Neural progenitor cell (in vitro differentiated cells): ENCODE results near the gene LRP1B. TPM values are rescaled to one million over a fixed set of nuclear protein-coding genes. Genes with fewer than 3 reads are reported as not detected.

ENCODE experiments used
- DNase-seq: peaks from one replicate; pipeline ENCODE4 v3.0.0-alpha.2; 2016; ENCODE audit warnings: low spot score
- H2AFZ ChIP-seq: fragments of 200-600 bp; sonication (generic); replicated peaks from 2 replicates; pipeline ENCODE4 v1.6.1; 2016; ENCODE audit warnings: antibody characterized with exemption
- H3F3A ChIP-seq: fragments of 200-600 bp; sonication (generic); 2 replicates; pipeline ENCODE4 v1.6.1; 2016; ENCODE audit warnings: antibody characterized with exemption, low read depth
- H3K27ac ChIP-seq: fragments of 200-600 bp; sonication (generic); 2 replicates; pipeline ENCODE4 v1.5.1; 2016; ENCODE audit warnings: mild to moderate bottlenecking
- H3K27me3 ChIP-seq: fragments of 200-600 bp; sonication (generic); 2 replicates; pipeline ENCODE4 v1.6.1; 2016; ENCODE audit warnings: mild to moderate bottlenecking, moderate library complexity
- H3K36me3 ChIP-seq: fragments of 200-600 bp; sonication (generic); 2 replicates; pipeline ENCODE4 v1.5.1; 2016
- H3K4me1 ChIP-seq: fragments of 200-600 bp; sonication (generic); 2 replicates; pipeline ENCODE4 v1.6.1; 2016; ENCODE audit warnings: mixed run types
- H3K4me2 ChIP-seq: fragments of 200-600 bp; sonication (generic); 2 replicates; pipeline ENCODE4 v1.6.1; 2016
- H3K4me3 ChIP-seq: fragments of 200-600 bp; sonication (generic); 2 replicates; pipeline ENCODE4 v1.5.1; 2016
- H3K79me2 ChIP-seq: fragments of 200-600 bp; sonication (generic); 2 replicates; pipeline ENCODE4 v1.6.1; 2016; ENCODE audit warnings: low read depth
- H3K9ac ChIP-seq: fragments of 200-600 bp; sonication (generic); 2 replicates; pipeline ENCODE4 v1.6.1; 2016
- H3K9me3 ChIP-seq: fragments of 200-600 bp; sonication (generic); 2 replicates; pipeline ENCODE4 v1.5.1; 2016; ENCODE audit warnings: low read depth
- H4K20me1 ChIP-seq: fragments of 200-600 bp; sonication (generic); 2 replicates; pipeline ENCODE4 v1.6.1; 2016; ENCODE audit warnings: low read depth
- H3K27ac Mint-ChIP-seq: 3 replicates; pipeline ENCODE4 v1.8.0; 2021; ENCODE audit warnings: mixed read lengths
- H3K27me3 Mint-ChIP-seq: 2 replicates; pipeline ENCODE4 v1.8.0; 2022; ENCODE audit warnings: low read depth, mild to moderate bottlenecking, inconsistent platforms, moderate library complexity, mixed read lengths; ENCODE audit not compliant: insufficient read depth
- H3K36me3 Mint-ChIP-seq: 3 replicates; pipeline ENCODE4 v1.8.0; 2021; ENCODE audit warnings: mixed read lengths
- H3K4me1 Mint-ChIP-seq: 3 replicates; pipeline ENCODE4 v1.8.0; 2021; ENCODE audit warnings: mixed read lengths
- H3K4me3 Mint-ChIP-seq: 3 replicates; pipeline ENCODE4 v1.8.0; 2021; ENCODE audit warnings: mild to moderate bottlenecking, moderate library complexity, mixed read lengths
- H3K9me3 Mint-ChIP-seq: 3 replicates; pipeline ENCODE4 v1.8.0; 2020; ENCODE audit warnings: mixed read lengths
- EZH2 ChIP-seq: fragments of 200-600 bp; sonication (generic); IDR thresholded peaks from 2 replicates; pipeline ENCODE4 v1.6.1; 2017; ENCODE audit warnings: antibody characterized with exemption, mild to moderate bottlenecking, moderate library complexity
- EZH2phosphoT487 ChIP-seq: fragments of 200-600 bp; sonication (generic); IDR thresholded peaks from 2 replicates; pipeline ENCODE4 v1.6.1; 2017; ENCODE audit warnings: antibody characterized with exemption
- total RNA-seq: library from RNA; depleted of rRNA; stranded (reverse); fragments of >200 nt; gene quantifications from 2 replicates; pipeline ENCODE4 v1.2.3, GENCODE V29; 2015; ENCODE audit warnings: low replicate concordance
- TF ChIP-seq, protein P1 (sequence below): fragments of 200-600 bp; sonication (generic); IDR thresholded peaks from 2 replicates; pipeline ENCODE4 v1.5.1; 2017; ENCODE audit warnings: antibody characterized with exemption, mild to moderate bottlenecking

Gene LRP1B
- total RNA-seq, 1 donor from 2014 or later: not detected

DNA sequence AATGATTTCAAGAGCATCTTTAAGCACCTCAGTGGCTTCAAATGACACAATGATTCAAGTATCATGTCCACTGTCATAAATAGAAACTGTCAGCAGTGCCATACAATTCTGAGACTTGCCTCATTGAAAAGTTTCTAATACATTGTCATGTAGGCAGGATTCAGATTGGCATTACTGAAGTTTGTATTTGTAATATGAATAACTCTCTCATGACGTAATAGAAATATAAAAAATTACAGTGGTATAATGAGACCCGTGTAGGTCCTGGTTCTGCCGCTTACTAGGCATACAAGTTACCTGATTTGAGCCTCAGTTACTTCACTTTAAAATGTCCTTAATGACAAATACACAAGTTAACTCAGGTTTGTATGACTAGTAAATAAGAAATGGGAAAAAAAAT lies 1814.5 kb downstream of the LRP1B start:
- Mint-ChIP-seq H3K36me3 (no peaks in the 10 kb centered on the region), H3K4me1 (no peaks in the 10 kb centered on the region), H3K9me3 (no peaks in the 10 kb centered on the region), H3K27me3 (no peaks in the 10 kb centered on the region), H3K27ac (no peak overlapping the region), H3K4me3 (no peak overlapping the region)
- Histone ChIP-seq H3K4me2 (no peak overlapping the region), H3K27me3 (no peaks in the 10 kb centered on the region), H3K9ac (no peak overlapping the region), H3K79me2 (no peaks in the 10 kb centered on the region), H4K20me1 (no peaks in the 10 kb centered on the region), H3K36me3 (no peaks in the 10 kb centered on the region), H3K4me3 (no peak overlapping the region), H3F3A (no peaks in the 10 kb centered on the region), H3K9me3 (no peaks in the 10 kb centered on the region), H3K4me1 (no peaks in the 10 kb centered on the region), H2AFZ (no peak overlapping the region), H3K27ac (no peak overlapping the region)
- TF ChIP-seq EZH2phosphoT487: no peak
- no peak for TF ChIP-seq EZH2
- TF ChIP-seq, protein P1, sequence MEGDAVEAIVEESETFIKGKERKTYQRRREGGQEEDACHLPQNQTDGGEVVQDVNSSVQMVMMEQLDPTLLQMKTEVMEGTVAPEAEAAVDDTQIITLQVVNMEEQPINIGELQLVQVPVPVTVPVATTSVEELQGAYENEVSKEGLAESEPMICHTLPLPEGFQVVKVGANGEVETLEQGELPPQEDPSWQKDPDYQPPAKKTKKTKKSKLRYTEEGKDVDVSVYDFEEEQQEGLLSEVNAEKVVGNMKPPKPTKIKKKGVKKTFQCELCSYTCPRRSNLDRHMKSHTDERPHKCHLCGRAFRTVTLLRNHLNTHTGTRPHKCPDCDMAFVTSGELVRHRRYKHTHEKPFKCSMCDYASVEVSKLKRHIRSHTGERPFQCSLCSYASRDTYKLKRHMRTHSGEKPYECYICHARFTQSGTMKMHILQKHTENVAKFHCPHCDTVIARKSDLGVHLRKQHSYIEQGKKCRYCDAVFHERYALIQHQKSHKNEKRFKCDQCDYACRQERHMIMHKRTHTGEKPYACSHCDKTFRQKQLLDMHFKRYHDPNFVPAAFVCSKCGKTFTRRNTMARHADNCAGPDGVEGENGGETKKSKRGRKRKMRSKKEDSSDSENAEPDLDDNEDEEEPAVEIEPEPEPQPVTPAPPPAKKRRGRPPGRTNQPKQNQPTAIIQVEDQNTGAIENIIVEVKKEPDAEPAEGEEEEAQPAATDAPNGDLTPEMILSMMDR: no peak
- no peak for DNase-seq

DNA sequence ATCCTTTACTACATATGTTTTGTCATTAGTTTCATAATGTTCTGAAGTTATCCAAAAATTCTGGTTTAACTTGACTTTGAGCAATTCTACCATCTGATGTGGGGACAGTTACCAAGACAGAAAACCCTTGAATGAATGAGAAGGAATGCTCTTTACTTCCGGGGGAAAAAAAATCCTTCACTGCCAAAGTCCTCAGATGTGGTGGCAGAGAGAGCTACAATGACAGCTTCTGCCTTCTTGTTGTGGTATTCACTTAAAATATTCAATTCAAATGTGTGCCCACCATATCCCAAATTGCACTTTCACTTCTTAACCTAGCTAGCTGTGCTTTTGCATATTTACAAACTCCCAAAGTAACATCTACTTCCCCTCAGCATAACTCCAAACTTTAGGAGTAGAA lies 1818.9 kb downstream of the LRP1B start:
- H3K27me3 ChIP-seq: no peaks in the 10 kb centered on the region
- no peak overlapping the region for H3K4me2 ChIP-seq
- no peaks in the 10 kb centered on the region for H4K20me1 ChIP-seq
- H3K9ac ChIP-seq: no peak overlapping the region
- no peaks in the 10 kb centered on the region for H3K79me2 ChIP-seq
- no peak overlapping the region for H3K27ac ChIP-seq
- no peak overlapping the region for H3K27ac Mint-ChIP-seq
- H3K4me1 Mint-ChIP-seq: no peaks in the 10 kb centered on the region
- H2AFZ ChIP-seq: no peak overlapping the region
- H3K36me3 Mint-ChIP-seq: no peaks in the 10 kb centered on the region
- H3K4me3 Mint-ChIP-seq: no peak overlapping the region
- H3K27me3 Mint-ChIP-seq: no peaks in the 10 kb centered on the region
- no peaks in the 10 kb centered on the region for H3F3A ChIP-seq
- TF ChIP-seq, protein P1: no peak
- TF ChIP-seq EZH2phosphoT487 (no peak), EZH2 (no peak)
- H3K9me3 Mint-ChIP-seq: no peaks in the 10 kb centered on the region
- no peak overlapping the region for H3K4me3 ChIP-seq
- H3K36me3 ChIP-seq: no peaks in the 10 kb centered on the region
- DNase-seq: no peak
- H3K9me3 ChIP-seq: no peaks in the 10 kb centered on the region
- no peaks in the 10 kb centered on the region for H3K4me1 ChIP-seq

DNA sequence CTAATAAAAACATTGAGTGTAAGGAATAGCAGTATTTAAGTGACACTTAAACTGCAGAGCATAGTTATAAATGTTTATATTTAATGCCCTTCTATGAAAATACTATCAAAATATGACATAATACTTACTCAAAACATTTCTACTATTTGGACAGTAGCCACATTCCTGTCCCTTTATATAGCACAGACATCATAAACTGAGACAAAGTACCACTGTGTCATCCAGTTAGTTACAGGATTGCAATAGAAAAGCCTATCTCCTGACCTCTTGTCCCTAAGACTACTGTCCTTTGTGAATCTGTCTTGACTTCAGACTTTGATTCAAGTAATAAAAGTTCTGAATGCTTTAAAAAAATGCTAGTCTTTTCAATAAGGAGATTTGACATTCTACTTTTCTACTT lies 1822.1 kb downstream of the LRP1B start:
- Mint-ChIP-seq H3K27ac (no peak overlapping the region), H3K4me1 (no peaks in the 10 kb centered on the region), H3K4me3 (no peak overlapping the region), H3K9me3 (no peaks in the 10 kb centered on the region), H3K36me3 (no peaks in the 10 kb centered on the region), H3K27me3 (no peaks in the 10 kb centered on the region)
- no peaks in the 10 kb centered on the region for H3K79me2 ChIP-seq
- DNase-seq: no peak
- H3K9me3 ChIP-seq: no peaks in the 10 kb centered on the region
- no peaks in the 10 kb centered on the region for H3K27me3 ChIP-seq
- H3K4me1 ChIP-seq: no peaks in the 10 kb centered on the region
- H2AFZ ChIP-seq: no peak overlapping the region
- H4K20me1 ChIP-seq: no peaks in the 10 kb centered on the region
- no peak overlapping the region for H3K4me2 ChIP-seq
- H3F3A ChIP-seq: no peaks in the 10 kb centered on the region
- H3K27ac ChIP-seq: no peak overlapping the region
- no peak overlapping the region for H3K4me3 ChIP-seq
- TF ChIP-seq, protein P1: no peak
- TF ChIP-seq EZH2 (no peak), EZH2phosphoT487 (no peak)
- no peak overlapping the region for H3K9ac ChIP-seq
- H3K36me3 ChIP-seq: no peaks in the 10 kb centered on the region
